Measurements from ENCODE around the gene GNB5.

- TF ChIP-seq, protein P1, sequence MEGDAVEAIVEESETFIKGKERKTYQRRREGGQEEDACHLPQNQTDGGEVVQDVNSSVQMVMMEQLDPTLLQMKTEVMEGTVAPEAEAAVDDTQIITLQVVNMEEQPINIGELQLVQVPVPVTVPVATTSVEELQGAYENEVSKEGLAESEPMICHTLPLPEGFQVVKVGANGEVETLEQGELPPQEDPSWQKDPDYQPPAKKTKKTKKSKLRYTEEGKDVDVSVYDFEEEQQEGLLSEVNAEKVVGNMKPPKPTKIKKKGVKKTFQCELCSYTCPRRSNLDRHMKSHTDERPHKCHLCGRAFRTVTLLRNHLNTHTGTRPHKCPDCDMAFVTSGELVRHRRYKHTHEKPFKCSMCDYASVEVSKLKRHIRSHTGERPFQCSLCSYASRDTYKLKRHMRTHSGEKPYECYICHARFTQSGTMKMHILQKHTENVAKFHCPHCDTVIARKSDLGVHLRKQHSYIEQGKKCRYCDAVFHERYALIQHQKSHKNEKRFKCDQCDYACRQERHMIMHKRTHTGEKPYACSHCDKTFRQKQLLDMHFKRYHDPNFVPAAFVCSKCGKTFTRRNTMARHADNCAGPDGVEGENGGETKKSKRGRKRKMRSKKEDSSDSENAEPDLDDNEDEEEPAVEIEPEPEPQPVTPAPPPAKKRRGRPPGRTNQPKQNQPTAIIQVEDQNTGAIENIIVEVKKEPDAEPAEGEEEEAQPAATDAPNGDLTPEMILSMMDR (IDR thresholded peaks at IDR 0.05) = no peak
- TF ChIP-seq POLR2AphosphoS5 (IDR thresholded peaks at IDR 0.05) = no peak
- no peak for TF ChIP-seq POLR2A (IDR thresholded peaks at IDR 0.05)
Measured at GRCh38 chr15:52121896-52122295, 69.3 kb downstream of the GNB5 start.
